Measurements from ENCODE around the gene ARHGEF4. TPM values are rescaled to one million over a fixed set of nuclear protein-coding genes. Genes with fewer than 3 reads are reported as not detected.
A peak's percentile ranks its signal among the peaks of the same experiment; 100 is the strongest.
"Not testable (repeated sequence)": the region's sequence is repeated elsewhere in the genome, so short reads cannot be mapped to it uniquely, and the experiment has no call there.

Gene ARHGEF4
- total RNA-seq, 1 experiment from 2014 or later: 4.0 TPM

DNA sequence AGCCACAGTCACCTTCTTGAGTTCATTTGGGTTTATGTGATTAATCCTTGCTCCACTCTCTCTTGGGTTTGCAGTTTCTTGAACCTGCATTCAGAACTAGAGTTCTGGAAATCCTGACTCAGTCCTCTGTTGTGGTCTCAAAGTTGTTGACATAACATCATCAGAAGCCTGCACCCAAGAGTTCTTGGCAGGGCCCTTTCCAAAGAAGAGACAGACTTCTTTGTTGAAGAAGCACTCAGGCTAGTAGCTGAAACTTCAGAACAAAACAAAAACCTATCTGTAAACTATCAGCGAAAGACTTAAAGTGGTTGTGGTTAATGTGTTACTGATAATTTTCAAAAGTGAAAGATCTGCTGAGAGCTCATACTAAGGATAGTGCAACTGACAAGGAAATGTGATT lies 135.7 kb downstream of the ARHGEF4 start:
- DNase-seq (ENCODE audit: low read depth, low spot score): peak; percentile 90
- in situ Hi-C loops (cut with HindIII; ENCODE audit: low pct_unique_long_range_greater_than_20kb, low sequenced_read_pairs): no loop called here

DNA sequence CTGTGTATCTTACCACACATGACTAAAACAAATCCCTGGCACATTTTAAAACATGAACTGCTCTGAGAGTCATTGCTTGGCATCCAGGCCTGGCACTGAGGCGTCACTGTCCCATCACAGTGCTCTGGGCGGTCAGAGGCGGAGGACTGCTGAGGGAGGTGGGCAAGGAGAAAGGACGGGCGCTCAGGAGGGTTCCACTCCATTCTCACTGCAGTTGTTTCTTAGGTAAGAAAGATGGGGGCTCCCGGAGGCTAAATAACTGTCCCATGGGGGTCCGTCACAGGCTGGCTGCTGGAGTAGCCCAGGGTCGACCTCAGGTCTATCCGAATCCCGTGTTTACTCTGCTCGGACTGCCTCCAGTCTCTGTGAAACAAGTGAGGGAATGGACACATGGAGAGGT lies 139.0 kb downstream of the ARHGEF4 start:
- no peak for DNase-seq (ENCODE audit: low read depth, low spot score)
- in situ Hi-C loops (cut with HindIII; ENCODE audit: low pct_unique_long_range_greater_than_20kb, low sequenced_read_pairs): no loop called here

DNA sequence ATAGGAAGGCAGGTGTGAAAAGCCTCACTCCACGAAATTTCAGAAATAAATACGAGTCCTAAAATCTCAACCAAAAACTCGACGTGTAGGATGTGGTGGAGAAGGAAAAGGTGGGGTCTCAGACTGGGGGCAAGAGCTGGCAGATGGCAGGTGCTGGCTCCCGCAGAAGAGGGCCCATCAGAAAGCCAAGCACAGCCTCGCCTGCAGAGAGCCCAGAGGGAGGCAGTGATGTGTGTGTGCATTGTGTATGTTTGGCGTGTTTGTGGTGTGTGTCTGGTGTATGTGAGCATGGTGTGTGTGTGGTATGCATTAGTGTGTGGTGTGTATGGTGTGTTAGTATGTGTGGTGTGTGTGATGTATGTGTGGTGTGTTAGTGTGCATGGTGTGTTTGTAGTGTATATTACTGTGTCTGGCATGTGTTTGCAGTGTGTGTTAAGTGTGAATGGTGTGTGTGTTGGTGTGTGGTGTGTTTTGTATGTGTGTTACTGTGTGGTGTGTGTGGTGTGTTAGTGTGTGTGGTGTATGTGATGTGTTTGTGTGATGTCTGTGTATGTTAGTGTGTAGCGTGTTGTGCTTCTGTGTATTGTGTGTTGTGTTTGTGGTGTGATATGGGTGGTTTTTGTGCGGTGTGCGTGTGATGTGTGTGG lies 140.0 kb downstream of the ARHGEF4 start:
- DNase-seq (ENCODE audit: low read depth, low spot score): no peak
- in situ Hi-C loops (cut with HindIII; ENCODE audit: low pct_unique_long_range_greater_than_20kb, low sequenced_read_pairs): no loop called here

DNA sequence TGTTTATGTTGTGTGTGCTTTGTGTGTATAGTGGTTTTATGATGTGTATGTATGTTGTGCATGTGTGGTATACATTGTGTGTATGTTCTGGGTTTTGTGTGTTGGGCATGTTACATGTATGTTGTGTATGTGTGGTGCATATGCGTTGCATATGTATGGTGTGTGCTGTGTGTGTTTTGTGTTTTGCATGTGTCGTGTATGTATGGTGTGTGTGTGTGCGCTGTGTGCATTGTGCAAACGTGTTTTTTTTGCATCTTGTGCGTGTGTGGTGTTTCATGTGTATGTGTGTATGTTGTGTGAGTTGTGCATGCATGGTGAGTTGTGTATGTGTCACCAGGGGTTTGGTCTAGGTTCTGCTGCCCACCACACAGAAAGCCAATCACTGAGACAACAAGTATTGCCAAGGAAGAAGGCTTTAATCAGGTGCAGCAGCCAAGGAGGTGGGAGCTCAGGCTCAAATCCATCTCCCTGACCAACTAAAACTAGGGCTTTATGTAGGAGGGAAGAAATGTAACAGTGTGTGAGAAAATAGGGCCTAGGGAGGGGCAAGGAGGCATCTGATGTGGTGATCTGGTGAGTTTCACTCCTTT lies 140.8 kb downstream of the ARHGEF4 start:
- DNase-seq (ENCODE audit: low read depth, low spot score): no peak
- in situ Hi-C loops (cut with HindIII; ENCODE audit: low pct_unique_long_range_greater_than_20kb, low sequenced_read_pairs): no loop called here

DNA sequence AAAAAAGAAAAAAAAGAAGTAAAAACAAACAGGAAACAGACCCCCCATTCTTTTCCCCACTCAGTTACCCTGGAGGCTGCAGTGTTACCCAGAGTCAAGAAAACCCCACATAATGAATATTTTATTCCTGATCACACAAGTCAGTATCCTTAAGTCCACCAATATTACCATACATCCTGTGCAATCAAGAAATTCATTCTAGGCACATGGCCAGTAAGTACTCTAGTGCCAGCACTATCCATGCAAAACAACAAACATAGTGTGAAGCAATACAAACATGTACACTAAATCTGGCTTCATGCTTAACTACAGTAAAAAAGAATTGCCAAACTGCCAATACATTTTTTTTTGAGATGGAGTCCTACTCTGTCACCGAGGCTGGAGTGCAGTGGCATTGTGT lies 145.0 kb downstream of the ARHGEF4 start:
- in situ Hi-C loops (cut with HindIII; ENCODE audit: low pct_unique_long_range_greater_than_20kb, low sequenced_read_pairs): no loop called here
- no peak for DNase-seq (ENCODE audit: low read depth, low spot score)

DNA sequence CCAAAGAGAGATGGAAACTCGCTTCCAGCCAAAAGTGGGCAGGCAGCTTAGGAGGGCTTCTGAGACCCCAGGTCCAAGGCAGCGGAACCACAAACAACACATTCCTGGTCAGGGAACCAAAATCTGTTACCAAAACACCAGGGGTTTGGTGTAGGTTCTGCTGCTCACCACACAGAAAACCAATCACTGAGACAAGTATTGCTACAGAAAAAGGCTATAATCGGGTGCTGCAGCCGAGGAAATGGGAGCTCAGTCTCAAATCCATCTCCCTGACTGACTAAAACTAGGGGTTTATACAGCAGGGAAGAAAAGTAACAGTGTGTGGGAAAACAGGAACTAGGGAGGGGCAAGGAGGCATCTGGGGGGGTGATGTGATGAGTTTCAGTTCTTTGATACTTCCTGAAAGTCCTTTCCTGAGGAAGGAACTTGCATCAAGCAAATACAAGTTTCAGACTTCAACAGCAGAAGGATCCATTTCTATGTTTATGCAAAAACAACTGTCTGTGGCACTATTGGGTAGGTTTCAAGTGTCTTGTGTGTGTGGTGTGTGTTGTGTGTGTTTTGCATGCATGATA lies 148.6 kb downstream of the ARHGEF4 start:
- in situ Hi-C loops (cut with HindIII; ENCODE audit: low pct_unique_long_range_greater_than_20kb, low sequenced_read_pairs): no loop called here
- no peak for DNase-seq (ENCODE audit: low read depth, low spot score)

DNA sequence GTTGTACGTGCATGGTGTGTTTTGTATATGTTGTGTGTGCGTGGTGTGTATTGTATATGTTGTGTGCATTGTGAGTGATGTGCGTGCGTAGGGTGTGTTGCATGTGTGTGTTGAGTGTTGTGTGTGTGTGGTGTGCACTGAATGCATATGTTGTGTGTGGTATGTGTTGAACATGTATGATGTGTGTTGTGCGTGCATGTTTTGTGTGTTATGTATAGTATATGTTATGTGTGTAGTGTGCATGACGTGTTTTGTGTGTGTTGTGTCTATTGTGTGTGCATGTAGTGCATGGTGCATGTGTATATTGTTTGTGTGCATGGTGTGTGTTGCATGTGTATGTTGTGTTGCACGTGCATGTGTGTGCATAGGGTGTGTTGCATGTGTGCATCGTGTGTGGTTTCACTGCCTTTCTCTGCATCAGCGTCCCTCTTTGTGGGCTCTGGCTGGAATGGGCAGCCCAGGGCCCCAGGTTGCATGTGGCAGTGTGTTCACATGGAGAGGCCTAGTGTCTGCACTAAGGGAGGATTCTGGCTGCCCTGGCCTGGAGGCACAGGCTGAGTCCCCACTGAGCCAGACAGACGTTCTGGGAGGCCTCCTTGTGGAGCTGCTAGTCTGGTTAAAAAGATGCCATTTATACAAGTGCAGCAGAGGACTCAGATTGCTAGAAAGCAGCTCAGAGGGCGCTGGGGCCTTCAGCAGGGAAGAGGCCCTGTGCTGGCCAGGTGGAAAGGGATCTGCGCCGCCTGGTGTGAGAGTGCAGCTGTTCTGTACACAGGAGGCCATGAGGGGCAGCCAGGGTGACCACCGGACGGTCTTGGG lies 149.3 kb downstream of the ARHGEF4 start:
- DNase-seq (ENCODE audit: low read depth, low spot score): no peak
- in situ Hi-C loops (cut with HindIII; ENCODE audit: low pct_unique_long_range_greater_than_20kb, low sequenced_read_pairs): no loop called here

DNA sequence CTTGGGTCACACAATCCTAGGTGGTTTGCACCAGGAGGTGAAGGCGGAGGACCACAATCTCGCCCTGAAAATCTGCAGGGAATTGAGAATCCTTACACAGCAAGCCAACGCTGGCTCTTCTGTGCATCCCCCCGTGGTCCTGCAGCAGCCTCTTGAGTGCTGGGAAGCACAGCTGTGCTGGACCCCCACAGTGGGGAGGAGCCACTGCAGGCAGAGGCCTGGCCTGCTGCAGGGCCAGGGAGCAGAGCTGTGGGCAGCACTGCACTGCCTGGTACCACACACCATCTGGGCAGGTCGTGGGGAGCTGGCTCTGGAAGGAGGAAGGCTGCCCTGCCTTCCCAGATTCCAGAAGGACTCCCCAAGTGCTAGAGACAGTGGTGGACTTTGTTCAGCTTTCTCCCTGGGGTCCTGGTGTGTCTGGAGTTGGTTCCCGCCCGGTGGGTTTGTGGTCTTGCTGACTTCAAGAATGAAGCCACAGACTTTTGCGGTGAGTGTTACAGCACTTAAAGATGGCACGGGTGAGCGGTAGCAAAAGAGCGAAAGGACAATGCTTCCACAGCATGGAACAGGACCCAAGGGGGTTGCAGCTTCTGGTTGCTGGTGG lies 150.3 kb downstream of the ARHGEF4 start:
- in situ Hi-C loops (cut with HindIII; ENCODE audit: low pct_unique_long_range_greater_than_20kb, low sequenced_read_pairs): no loop called here

DNA sequence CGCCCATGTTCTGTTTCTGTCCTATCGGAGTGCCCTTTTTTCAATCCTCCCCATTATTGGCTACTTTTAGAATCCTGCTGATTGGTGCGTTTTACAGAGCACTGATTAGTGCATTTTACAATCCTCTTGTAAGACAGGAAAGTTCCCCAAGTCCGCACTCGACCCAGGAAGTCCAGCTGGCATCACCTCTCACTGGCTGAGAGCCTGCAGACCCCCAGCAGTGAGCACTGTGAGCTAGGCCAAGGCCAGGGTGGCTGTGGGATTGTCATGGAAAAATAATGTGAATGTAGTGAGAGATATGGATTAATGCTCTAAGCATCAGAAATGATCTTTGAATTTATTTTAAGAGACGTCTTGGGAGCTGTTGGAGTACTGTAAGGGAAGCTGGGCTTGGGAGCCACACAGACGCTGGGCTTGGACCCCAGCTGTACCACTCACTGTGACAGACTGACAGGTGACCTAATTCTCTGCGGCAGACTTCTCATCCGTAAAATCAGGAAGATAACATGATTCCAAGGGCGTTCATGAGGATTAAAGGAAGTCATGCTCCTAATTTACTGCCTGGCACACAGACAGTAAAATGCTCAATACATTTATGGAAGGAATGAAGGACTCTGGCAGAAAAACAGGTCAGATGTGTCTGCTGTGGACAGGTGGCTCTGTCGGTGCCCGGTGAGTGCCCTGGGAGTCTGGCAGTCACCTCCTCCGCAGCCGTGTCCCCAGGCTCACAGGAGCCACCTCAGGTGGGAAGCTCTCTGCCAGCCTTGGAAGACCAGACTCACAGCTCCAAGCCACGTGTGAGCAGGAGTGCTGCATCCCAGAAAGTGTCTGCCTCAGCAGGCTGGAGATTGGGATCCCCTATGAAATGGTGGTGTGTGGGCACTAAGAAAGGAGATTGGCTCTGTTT lies 151.1 kb downstream of the ARHGEF4 start:
- in situ Hi-C loops (cut with HindIII; ENCODE audit: low pct_unique_long_range_greater_than_20kb, low sequenced_read_pairs): no loop called here

More for the DNA sequence above, 150.3 kb downstream of the ARHGEF4 start:
- no peak for DNase-seq (ENCODE audit: low read depth, low spot score)

DNA sequence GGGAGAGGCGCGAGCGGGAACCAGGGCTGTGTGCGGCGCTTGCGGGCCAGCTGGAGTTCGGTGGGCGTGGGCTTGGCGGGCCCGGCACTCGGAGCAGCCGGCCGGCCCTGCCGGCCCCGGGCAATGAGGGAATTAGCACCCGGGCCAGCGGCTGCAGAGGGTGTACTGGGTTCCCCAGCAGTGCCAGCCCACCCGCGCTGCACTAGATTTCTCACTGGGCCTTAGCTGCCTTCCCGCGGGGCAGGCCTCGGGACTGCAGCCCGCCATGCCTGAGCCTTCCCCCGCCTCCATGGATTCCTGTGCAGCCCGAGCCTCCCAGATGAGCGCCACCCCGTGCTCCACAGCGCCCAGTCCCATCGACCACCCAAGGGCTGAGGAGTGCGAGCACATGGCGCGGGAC lies 154.7 kb downstream of the ARHGEF4 start:
- DNase-seq (ENCODE audit: low read depth, low spot score); in situ Hi-C loops (cut with HindIII; ENCODE audit: low pct_unique_long_range_greater_than_20kb, low sequenced_read_pairs): not testable (repeated sequence)

More for the DNA sequence above, 151.1 kb downstream of the ARHGEF4 start:
- no peak for DNase-seq (ENCODE audit: low read depth, low spot score)

DNA sequence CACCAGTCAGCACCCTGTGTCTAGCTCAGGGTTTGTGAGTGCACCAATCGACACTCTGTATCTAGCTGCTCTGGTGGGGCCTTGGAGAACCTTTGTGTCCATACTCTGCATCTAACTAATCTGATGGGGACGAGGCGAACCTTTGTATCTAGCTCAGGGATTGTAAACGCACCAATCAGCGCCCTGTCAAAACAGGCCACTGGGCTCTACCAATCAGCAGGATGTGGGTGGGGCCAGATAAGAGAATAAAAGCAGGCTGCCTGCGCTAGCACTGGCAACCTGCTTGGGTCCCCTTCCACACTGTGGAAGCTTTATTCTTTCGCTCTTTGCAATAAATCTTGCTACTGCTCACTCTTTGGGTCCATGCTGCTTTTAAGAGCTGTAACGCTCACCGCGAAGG lies 155.3 kb downstream of the ARHGEF4 start:
- in situ Hi-C loops (cut with HindIII; ENCODE audit: low pct_unique_long_range_greater_than_20kb, low sequenced_read_pairs); DNase-seq (ENCODE audit: low read depth, low spot score): not testable (repeated sequence)

DNA sequence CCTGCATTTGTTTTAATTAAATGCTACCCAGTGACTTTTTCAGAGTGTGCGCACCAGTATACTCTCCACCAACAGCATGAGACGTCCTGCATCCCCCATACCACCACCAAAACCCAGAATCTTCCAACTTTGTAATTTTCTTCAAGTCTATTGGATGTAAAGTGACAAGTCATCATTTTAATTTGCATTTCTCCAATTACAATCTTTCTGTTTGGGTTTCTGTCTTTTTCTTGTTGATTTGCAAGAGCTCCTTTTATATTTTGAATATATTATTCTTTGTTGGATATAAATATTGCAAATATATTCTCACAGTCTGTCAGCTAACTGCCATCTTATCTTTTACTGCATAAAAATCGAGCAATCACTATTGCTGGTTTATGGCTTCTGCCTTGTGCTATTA lies 160.0 kb downstream of the ARHGEF4 start:
- in situ Hi-C loops (cut with HindIII; ENCODE audit: low pct_unique_long_range_greater_than_20kb, low sequenced_read_pairs): no loop called here
- DNase-seq (ENCODE audit: low read depth, low spot score): no peak

DNA sequence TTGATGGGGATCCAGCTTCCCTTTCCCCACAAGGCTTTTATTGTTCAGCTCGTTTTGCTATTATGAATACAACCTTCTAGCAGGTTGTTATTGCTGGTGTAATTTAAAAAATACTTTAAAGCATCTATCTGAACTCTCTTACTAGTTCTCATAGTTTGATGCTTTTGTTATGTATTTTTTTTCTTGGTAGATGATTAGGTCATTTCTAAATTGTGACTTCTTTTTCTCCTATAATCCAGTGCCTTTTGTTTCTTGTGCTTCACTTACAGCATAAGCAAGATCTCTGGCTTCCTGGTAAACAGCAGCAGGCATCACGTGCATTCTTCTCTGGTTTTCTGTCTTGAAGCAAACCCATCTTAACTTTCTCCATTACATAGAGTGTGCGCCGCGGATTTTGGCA lies 160.5 kb downstream of the ARHGEF4 start:
- DNase-seq (ENCODE audit: low read depth, low spot score): no peak
- in situ Hi-C loops (cut with HindIII; ENCODE audit: low pct_unique_long_range_greater_than_20kb, low sequenced_read_pairs): no loop called here

DNA sequence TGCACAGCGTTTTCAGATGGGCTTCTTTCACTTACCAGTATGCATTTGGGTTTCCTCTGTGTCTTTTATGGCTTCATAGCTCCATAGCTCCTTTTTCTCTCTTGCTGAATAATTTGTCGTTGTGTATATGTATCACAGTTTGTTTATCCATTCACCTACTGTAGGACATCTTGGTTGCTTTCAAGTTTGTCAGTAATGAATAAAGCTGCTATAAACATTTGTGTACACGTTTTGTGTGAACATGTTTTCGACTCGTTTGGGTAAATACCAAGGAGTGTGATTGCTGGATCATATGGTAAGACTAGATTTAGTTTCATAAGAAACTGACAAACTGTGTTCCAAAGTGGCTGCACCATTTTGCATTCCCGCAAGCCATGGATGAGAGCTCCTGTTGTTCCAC lies 161.8 kb downstream of the ARHGEF4 start:
- no peak for DNase-seq (ENCODE audit: low read depth, low spot score)
- in situ Hi-C loops (cut with HindIII; ENCODE audit: low pct_unique_long_range_greater_than_20kb, low sequenced_read_pairs): no loop called here

DNA sequence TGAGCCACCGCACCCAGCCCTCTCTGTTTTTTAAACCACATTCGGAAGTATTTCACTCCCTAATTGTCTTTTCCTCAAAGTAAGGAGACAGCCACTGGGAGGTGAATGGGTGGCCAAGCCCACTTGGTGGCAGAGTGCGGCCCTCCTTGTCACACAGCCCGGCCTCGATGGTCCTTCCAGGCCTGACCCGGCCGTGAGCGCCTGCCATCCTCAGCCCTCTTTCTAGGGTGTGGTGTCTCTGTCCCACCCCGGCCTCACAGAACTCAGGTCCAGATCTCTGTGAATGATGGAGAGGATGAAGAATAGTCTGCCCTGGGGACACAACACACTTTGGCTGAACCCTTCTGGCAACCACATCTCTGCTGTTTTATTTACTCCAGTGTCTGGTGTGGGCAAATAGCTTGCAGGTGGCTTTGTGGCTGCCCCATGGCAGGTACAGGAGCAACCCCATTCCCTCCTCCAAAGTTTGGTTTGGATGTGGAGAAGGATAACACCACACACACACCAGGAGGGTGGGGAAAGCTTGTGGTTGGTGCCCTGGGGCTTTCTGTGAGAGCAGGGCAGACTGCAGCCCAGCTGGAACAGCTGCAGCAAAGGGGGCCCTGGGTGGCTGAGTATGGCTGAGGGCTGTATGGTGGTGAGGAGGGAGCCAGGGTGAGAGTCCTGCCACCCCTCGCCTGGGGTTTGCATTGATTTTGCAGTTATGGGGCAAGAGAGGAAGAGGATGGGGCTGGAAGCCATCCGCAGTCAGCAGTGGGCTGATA lies 167.9 kb downstream of the ARHGEF4 start:
- in situ Hi-C loops (cut with HindIII; ENCODE audit: low pct_unique_long_range_greater_than_20kb, low sequenced_read_pairs): no loop called here
- DNase-seq (ENCODE audit: low read depth, low spot score): no peak

DNA sequence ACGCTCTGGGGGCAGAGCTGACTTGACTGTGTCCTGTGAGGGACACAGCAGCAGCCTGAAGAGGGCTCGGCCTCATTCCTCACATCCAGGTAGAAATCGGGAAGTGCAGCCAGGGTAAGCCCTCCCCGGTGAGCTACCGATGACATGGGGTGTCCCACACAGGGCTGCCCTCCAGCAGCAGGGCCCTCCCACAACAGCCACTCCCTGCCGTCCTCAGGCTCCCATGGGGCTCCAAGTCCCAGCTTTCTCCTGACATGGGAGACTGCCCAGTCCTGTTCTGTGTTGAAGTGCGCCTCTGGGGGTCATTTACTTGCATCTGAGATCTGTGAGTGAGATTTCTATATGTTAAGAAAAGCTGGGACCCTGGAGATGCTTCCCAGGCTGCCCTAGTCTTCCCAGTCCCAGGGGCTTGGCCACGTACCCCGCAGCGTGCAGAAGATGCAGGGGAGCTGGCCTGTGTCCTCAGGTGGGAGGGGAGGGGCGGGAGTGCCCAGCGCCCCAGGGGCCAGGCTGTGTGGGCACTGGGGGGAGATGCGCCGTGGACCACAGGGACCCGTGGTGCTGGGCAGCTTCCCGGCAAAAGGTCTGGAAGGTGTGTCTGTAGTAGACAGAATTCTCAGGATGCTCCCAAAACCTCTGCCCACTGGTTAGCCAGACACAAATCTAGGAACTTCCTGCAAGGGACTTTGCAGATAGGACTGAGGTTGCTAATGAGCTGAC lies 168.7 kb downstream of the ARHGEF4 start:
- DNase-seq (ENCODE audit: low read depth, low spot score): no peak
- in situ Hi-C loops (cut with HindIII; ENCODE audit: low pct_unique_long_range_greater_than_20kb, low sequenced_read_pairs): no loop called here
